GM21360 (cell line): ENCODE data around the gene INSR.

Experiments
- ATAC-seq: cut with Tn5 transposase; IDR thresholded peaks from one replicate; pipeline ENCODE4 v1.9.1; 2021; ENCODE audit warnings: mild to moderate bottlenecking, moderate library complexity; ENCODE audit not compliant: unreplicated experiment

The INSR gene

DNA sequence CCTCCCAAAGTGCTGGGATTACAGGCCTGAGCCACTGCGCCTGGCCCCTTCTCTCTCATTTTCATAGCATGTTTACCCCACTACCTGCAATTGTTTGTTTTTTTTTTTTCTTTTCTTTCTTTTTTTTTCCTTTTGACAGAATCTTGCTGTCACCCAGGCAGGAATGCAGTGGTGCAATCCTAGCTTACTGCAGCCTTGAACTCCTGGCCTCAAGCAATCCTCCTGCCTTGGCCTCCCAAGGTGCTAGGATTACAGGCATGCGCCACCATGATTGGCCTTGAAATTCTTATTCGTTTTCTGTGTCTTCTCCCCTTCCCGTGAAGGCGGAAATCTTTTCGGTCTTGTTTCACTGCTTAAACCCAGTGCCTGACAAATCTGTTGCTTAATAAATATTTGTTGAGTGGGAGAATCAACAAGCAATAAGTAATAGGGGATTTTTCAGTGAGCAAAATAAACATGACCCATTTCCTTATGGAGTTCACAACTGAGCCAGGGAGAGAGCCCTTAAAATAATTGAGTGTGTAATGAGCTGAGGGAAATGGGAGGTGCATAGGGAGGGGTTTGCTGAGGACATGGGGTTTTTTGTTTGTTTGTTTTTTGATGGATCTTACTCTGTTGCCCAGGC, 1.8 kb upstream of the INSR start:
- no peak for ATAC-seq

GRCh38 chr19:7294558-7295212, 471 bp upstream of the INSR start:
- peak; percentile 47 for ATAC-seq

DNA sequence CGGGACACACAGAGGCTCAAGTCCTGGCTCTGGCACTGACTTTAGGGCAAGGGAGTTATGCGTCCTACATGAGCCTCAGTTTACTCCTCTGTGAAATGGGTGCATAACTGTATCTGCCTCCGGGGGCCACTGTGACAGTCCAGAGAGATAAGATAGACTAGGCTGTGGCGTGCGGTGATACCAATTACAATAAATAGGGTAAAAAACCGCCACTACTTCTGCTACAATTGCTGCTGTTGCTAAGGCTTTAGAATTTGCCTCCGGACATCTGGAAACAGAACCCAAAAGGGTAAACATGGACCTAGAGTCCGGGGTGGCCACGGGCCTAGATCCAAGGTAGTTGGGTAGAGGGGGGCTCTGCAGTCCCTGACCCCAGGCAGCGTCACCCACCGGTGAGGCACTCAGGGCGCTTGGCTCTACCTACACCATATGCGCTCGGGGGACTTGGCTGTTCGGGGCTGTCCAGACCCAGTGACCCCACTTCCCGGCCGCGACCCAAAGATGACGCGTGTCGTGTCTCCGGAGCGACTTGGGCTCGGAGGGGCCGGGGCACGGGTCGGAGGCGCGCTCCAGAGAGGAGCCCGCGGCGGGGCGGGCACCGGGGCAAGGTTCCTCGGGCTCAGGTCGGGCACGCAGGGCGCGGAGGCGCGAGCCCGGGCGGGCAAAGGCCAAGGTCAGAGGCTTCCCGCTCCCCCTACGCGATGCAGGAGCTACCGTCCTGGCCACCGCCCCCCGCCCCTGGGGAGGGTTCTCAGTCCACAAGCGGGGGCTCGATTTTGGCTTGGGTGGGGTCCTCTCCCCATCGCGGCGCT, 1.1 kb downstream of the INSR start:
- no peak for ATAC-seq

- ATAC-seq: no peak
Observed at GRCh38 chr19:7292352-7292949, 1.8 kb downstream of the INSR start.

GRCh38 chr19:7288977-7289376, 5.2 kb downstream of the INSR start:
- ATAC-seq: no peak

- ATAC-seq: no peak
Observed at GRCh38 chr19:7288131-7288530, 6.1 kb downstream of the INSR start.

GRCh38 chr19:7287722-7288121, 6.5 kb downstream of the INSR start:
- ATAC-seq: no peak

DNA sequence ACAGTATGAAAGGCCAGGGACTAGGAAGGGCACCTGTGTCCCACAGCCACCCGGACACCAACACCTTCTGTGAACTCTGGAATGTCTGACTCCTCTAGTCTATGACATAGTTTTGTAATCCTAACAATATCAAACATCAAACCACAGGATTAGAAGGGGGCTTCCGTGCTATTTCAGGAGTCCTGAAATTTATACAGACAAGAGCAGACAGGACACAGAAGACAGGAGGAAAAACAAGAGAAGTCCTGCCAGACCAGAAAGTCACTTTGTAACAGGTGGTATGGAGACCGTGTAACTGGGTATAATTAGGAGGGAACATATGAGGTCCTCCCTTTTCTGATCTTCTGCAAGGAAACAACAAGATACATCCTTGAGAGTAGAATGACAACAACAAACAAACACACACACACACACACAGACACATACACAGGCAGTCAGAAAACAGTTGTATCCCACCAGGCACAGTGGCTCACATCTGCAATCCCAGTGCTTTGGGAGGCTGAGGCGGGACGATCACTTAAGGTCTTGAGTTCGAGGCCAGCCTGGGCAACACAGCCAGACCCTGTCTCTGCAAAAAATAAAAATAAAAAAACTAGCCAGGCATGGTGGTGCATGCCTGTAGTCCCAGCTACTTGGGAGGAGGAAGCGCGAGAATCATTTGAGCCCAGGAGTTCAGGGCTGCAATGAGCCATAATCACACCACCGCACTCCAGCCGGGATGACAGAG, 13.1 kb downstream of the INSR start:
- ATAC-seq: no peak

DNA sequence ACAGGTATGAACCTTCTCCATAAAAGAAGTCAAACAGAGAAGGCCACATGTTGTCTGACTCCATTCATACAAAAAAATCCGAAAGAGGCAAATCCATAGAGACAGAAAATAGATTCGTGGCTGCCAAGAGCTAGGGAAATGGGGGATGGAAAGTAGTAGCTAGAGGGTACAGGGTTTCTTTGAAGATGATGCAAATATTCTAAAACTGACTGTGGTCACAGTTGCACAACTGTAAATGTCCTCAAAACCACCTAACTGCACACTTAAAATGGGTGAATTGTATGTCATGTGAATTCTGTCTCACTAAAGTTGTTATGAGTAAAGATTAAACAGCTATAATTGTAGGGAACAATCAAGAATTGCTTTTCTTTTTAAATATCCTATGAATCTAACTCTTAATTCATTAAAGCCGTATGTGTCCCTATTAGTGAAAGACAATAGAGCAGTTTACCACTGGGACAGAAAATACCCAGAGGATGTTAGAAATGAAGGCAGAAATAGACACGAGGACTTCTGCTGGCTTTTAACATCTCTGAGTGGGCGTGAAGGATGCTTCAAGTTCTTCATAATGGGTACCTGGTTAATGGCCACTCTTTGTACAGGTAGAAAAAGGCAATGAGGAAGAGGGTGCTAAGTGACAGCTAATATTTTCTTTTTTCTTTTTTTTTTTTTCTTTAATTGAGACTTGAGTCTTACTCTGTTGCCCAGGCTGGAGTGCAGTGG, 21.2 kb downstream of the INSR start:
- peak; percentile 49 for ATAC-seq

- ATAC-seq: no peak
Observed at GRCh38 chr19:7268705-7269098, 25.5 kb downstream of the INSR start.

GRCh38 chr19:7267792-7268704, 26.2 kb downstream of the INSR start:
- ATAC-seq: no peak

DNA sequence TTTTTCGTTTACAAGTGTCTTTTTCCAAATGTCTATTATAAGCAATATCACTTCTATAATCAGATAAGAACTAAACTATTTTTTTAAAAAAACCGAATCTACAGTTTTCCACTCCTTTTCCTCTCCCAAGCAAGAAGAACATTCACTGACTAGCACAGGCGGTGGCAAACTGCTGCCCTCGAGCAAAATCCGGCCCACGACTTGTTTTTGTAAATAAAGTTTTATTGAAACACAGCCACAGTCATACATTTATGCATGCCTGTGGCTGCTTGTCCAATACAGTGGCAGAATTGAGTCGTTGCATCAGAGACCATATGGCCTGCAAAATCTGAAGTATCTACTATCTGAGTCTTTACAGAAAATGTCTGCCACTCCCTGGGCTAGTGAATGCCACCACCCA, 27.4 kb downstream of the INSR start:
- ATAC-seq: no peak

DNA sequence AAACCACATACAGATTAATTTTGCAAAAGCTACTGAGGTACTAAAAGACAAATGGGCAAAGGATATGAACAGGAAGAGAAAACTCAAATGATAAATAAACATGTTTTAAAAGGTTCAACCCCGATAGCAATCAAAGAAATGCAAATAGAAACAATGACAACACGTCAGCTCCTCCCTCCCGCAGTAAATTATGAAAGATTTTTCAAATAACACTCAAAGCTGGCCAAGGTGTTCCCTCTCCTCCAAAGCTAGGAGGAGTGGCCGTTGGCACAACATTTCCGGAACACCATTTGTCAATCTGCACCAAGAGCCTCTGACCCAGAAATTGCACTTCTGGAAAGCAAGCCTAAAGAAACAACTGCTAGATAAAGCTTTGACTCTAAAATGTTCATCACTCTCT, 28.3 kb downstream of the INSR start:
- no peak for ATAC-seq

DNA sequence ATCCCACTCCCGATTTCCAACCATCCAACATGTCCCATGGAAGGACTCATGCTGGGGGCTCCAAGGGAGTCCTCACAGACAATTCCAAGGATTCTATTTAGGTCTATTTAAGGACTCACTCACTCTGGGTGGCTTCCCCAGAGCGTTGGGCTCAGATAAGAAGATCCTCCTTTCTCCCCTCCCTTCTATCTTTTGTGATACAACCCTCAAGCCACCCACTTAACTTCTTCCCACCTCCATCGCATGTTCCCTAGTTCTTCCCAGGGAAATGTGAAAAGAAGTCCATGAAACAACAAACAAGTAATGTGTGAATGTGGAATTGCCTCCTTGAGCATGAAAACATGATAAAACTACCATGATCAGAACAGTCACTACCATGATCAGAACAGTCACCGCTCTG, 29.4 kb downstream of the INSR start:
- no peak for ATAC-seq

GRCh38 chr19:7263521-7263920, 30.7 kb downstream of the INSR start:
- no peak for ATAC-seq

- ATAC-seq: no peak
Observed at GRCh38 chr19:7263066-7263465, 31.1 kb downstream of the INSR start.

- no peak for ATAC-seq
Observed at GRCh38 chr19:7262470-7262869, 31.7 kb downstream of the INSR start.

GRCh38 chr19:7260161-7260560, 34.1 kb downstream of the INSR start:
- ATAC-seq: no peak

DNA sequence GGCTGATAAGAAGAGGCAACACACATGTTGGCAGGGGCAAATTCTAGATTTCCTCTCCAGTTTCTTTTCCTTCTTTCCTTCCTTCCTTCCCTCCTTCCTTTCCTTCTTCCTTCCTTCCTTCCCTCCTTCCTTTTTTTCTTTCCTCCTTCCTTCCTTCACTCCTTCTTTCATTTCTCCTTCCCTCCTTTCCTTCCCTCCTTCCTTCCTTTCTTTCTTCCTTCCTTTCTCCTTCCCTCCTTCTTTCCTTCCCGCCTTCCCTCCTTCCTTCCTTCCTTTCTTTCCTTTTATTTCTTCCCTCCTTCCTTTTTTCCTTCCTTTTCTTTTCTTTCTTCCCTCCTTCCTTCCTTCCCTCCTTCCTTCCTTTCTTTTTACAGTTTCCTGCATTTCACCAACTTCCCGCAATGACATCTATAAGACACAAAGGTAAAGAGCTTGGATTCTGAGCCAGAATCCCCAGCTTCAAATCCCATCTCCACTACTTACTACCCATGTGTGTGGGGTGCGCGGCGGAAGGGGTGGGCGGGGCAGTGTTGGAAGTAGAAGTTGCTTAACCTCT, 35.3 kb downstream of the INSR start:
- ATAC-seq: no peak
